Sigmoid colon (tissue), 7 donors: ENCODE results near the gene TCERG1L. TPM values are rescaled to one million over a fixed set of nuclear protein-coding genes. Genes with fewer than 3 reads are reported as not detected.

Experiments
- DNase-seq: peaks from one replicate; pipeline ENCODE4 v3.0.0-alpha.2; 2019
- H3K27ac ChIP-seq, 4 donors: fragments of 200-600 bp; sonication (generic); one replicate each; pipeline ENCODE4 v1.5.1; 2016 to 2019; ENCODE audit warnings: mild to moderate bottlenecking in 1 of 4
- H3K27me3 ChIP-seq, 3 donors: fragments of 200-600 bp; sonication (generic); one replicate each; pipeline ENCODE4 v1.5.1; 2019; ENCODE audit warnings: mild to moderate bottlenecking in 1 of 3
- H3K36me3 ChIP-seq, 4 donors: fragments of 200-600 bp; sonication (generic); one replicate each; pipeline ENCODE4 v1.5.1; 2016 to 2019
- H3K4me1 ChIP-seq, 4 donors: fragments of 200-600 bp; sonication (generic); one replicate each; pipeline ENCODE4 v1.5.1; 2017 to 2019
- H3K4me3 ChIP-seq, 4 donors: fragments of 200-600 bp; sonication (generic); one replicate each; pipeline ENCODE4 v1.5.1; 2017 to 2019; ENCODE audit warnings: mild to moderate bottlenecking in 2 of 4, moderate library complexity in 1 of 4
- H3K9me3 ChIP-seq, 4 donors: fragments of 200-600 bp in 3 of 4; sonication (generic) in 3 of 4; one replicate each; pipeline versions ENCODE4 v1.5.1 to v1.6.1; 2013 to 2019
- EP300 ChIP-seq, 4 donors: sonication (generic); formaldehyde crosslinking; IDR thresholded peaks; one replicate each; pipeline ENCODE4 v1.6.1; 2017; ENCODE audit warnings: antibody characterized with exemption in 4 of 4
- POLR2A ChIP-seq, 2 donors: fragments of 450-650 bp; IDR thresholded peaks; one replicate each; pipeline ENCODE4 v1.6.1; 2016; ENCODE audit warnings: antibody characterized with exemption in 2 of 2, mild to moderate bottlenecking in 2 of 2, moderate library complexity in 2 of 2
- POLR2AphosphoS5 ChIP-seq, 4 donors: sonication (generic); formaldehyde crosslinking; IDR thresholded peaks; one replicate each; pipeline ENCODE4 v1.6.1; 2017; ENCODE audit warnings: antibody characterized with exemption in 4 of 4
- WGBS, 2 donors: extraction: QIAGEN DNeasy Blood & Tissue Kit; methylation state at CpG; one replicate each; pipeline ENCODE4 v1.1.7; 2013; 5-methylcytosine and 5-hydroxymethylcytosine counted together
- intact Hi-C: fragments of 100-400 bp; cut with DNase I; formaldehyde crosslinking; loops from one replicate; pipeline ENCODE4 v1.15.1; 2023
- polyA plus RNA-seq, 3 donors: library from polyadenylated mRNA; stranded (reverse); fragments of 200-250 nt; gene quantifications; one replicate each; pipeline ENCODE4 v1.2.3, GENCODE V29; 2013
- total RNA-seq, 4 donors: library from RNA; depleted of rRNA; stranded (reverse); fragments of >200 nt; gene quantifications; one replicate each; pipeline ENCODE4 v1.1.0, GENCODE V29; 2016
- TF ChIP-seq, protein P1 (sequence below), 4 experiments: fragments of 450-650 bp in 3 of 4; fragments of 200-600 bp in 1 of 4; IDR thresholded peaks; one replicate each; pipeline ENCODE4 v1.5.1; 2016 to 2019; ENCODE audit warnings: antibody characterized with exemption in 4 of 4, mild to moderate bottlenecking in 3 of 4, moderate library complexity in 2 of 4
- donor health status: healthy with polysubstance abuse.
- donor health status: Bipolar disorder and iron deficiency.
- donor health status: healthy.

Gene TCERG1L
- total and polyA plus RNA-seq, 7 donors: under 0.01 to 0.55 (median 0.10) TPM; not detected in 4

DNA sequence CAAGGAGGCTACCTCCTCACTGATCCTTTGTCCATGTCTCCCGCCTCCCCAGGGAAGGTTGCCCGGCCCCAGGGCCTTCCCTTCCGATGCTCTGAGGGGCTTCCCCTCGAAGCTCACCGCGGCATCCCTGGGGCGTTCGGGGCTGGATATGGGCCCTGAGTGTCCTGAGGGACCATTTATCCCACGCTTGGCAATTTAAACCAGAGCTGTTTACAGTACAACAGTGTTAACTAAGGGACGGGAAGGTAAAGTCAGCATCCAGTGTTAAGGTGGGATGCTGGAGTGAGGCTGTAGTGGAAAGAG is 92.0 kb downstream of the TCERG1L start:
- no peak for DNase-seq
- Histone ChIP-seq H3K36me3 (no peaks in the 10 kb centered on the region), H3K27ac (no peak overlapping the region), H3K9me3 (no peaks in the 10 kb centered on the region), H3K27me3 (no peaks in the 10 kb centered on the region), H3K4me1 (no peaks in the 10 kb centered on the region), H3K4me3 (no peak overlapping the region)
- intact Hi-C loops: no loop called here
- WGBS, 2 donors: 90 to 92% methylated on average over 10 of the region's 10 CpGs
- TF ChIP-seq EP300 (IDR thresholded peaks at IDR 0.05) (no peak), POLR2A (IDR thresholded peaks at IDR 0.05) (no peak), POLR2AphosphoS5 (IDR thresholded peaks at IDR 0.05) (no peak)
- TF ChIP-seq, protein P1, sequence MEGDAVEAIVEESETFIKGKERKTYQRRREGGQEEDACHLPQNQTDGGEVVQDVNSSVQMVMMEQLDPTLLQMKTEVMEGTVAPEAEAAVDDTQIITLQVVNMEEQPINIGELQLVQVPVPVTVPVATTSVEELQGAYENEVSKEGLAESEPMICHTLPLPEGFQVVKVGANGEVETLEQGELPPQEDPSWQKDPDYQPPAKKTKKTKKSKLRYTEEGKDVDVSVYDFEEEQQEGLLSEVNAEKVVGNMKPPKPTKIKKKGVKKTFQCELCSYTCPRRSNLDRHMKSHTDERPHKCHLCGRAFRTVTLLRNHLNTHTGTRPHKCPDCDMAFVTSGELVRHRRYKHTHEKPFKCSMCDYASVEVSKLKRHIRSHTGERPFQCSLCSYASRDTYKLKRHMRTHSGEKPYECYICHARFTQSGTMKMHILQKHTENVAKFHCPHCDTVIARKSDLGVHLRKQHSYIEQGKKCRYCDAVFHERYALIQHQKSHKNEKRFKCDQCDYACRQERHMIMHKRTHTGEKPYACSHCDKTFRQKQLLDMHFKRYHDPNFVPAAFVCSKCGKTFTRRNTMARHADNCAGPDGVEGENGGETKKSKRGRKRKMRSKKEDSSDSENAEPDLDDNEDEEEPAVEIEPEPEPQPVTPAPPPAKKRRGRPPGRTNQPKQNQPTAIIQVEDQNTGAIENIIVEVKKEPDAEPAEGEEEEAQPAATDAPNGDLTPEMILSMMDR (IDR thresholded peaks at IDR 0.05): no peak

- H3K36me3 ChIP-seq: no peaks in the 10 kb centered on the region
- 80 to 84% methylated on average over 17 of the region's 17 CpGs for WGBS, 2 donors
- H3K27ac ChIP-seq: no peak overlapping the region
- intact Hi-C loops: no loop called here
- TF ChIP-seq POLR2AphosphoS5 (IDR thresholded peaks at IDR 0.05) (no peak), EP300 (IDR thresholded peaks at IDR 0.05) (no peak), POLR2A (IDR thresholded peaks at IDR 0.05) (no peak)
- TF ChIP-seq, protein P1 (IDR thresholded peaks at IDR 0.05): no peak
- H3K4me1 ChIP-seq: no peaks in the 10 kb centered on the region
- no peaks in the 10 kb centered on the region for H3K9me3 ChIP-seq
- H3K4me3 ChIP-seq: no peak overlapping the region
- no peaks in the 10 kb centered on the region for H3K27me3 ChIP-seq
- DNase-seq: no peak
Observed at GRCh38 chr10:131218811-131219583, 92.5 kb downstream of the TCERG1L start.

GRCh38 chr10:131216681-131217230 is 94.8 kb downstream of the TCERG1L start:
- Histone ChIP-seq H3K4me3 (no peak overlapping the region), H3K36me3 (no peaks in the 10 kb centered on the region), H3K27ac (no peak overlapping the region), H3K27me3 (no peaks in the 10 kb centered on the region), H3K9me3 (no peaks in the 10 kb centered on the region), H3K4me1 (no peaks in the 10 kb centered on the region)
- intact Hi-C loops: no loop called here
- WGBS, 2 donors: 78 to 82% methylated on average over 9 of the region's 9 CpGs
- DNase-seq: no peak
- TF ChIP-seq EP300 (IDR thresholded peaks at IDR 0.05): no peak
- TF ChIP-seq POLR2AphosphoS5 (IDR thresholded peaks at IDR 0.05): no peak
- no peak for TF ChIP-seq POLR2A (IDR thresholded peaks at IDR 0.05)
- TF ChIP-seq, protein P1 (IDR thresholded peaks at IDR 0.05): no peak

- intact Hi-C loops: no loop called here
- H3K27ac ChIP-seq: no peak overlapping the region
- no peaks in the 10 kb centered on the region for H3K4me1 ChIP-seq
- H3K36me3 ChIP-seq: no peaks in the 10 kb centered on the region
- WGBS, 2 donors: 91 to 92% methylated on average over 6 of the region's 6 CpGs
- no peaks in the 10 kb centered on the region for H3K27me3 ChIP-seq
- no peak overlapping the region for H3K4me3 ChIP-seq
- TF ChIP-seq POLR2A (IDR thresholded peaks at IDR 0.05): no peak
- TF ChIP-seq EP300 (IDR thresholded peaks at IDR 0.05): no peak
- TF ChIP-seq, protein P1 (IDR thresholded peaks at IDR 0.05): no peak
- TF ChIP-seq POLR2AphosphoS5 (IDR thresholded peaks at IDR 0.05): no peak
- no peaks in the 10 kb centered on the region for H3K9me3 ChIP-seq
- DNase-seq: no peak
Observed at GRCh38 chr10:131215776-131216175, 95.7 kb downstream of the TCERG1L start.
